GM23248 (cell line): ENCODE results near the gene ZNF280A.

ENCODE experiments used
- EZH2 ChIP-seq: fragments of 200-600 bp; sonication (generic); IDR thresholded peaks from 2 replicates; pipeline ENCODE4 v1.6.1; 2018; ENCODE audit warnings: antibody characterized with exemption, mild to moderate bottlenecking; ENCODE audit not compliant: insufficient read depth, poor library complexity, severe bottlenecking
- EZH2phosphoT487 ChIP-seq: fragments of 200-600 bp; sonication (generic); IDR thresholded peaks from 2 replicates; pipeline ENCODE4 v1.6.1; 2018; ENCODE audit warnings: antibody characterized with exemption, moderate library complexity, mild to moderate bottlenecking, low read depth; ENCODE audit not compliant: insufficient read depth

DNA sequence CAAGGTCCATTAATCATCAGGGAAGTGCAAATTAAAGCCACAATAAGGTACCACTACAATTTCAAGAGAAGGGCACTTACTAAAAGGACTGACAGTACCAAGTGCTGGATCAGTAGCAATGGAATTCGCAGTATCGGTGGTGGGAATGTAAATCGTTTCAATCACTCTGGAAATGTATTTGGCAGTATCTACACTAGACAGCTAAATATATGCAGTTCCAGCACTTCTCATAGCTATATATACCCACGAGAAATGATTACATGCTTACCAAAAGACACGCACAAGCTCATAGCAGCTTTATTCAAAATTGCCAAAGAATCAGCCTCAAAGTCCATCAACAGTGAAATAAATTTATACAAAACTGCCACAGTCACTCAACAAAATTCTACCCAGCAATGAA is 7.1 kb downstream of the ZNF280A start:
- no peak for TF ChIP-seq EZH2
- no peak for TF ChIP-seq EZH2phosphoT487
